ENCODE measurements around the gene ROBO2.

The ROBO2 gene

DNA sequence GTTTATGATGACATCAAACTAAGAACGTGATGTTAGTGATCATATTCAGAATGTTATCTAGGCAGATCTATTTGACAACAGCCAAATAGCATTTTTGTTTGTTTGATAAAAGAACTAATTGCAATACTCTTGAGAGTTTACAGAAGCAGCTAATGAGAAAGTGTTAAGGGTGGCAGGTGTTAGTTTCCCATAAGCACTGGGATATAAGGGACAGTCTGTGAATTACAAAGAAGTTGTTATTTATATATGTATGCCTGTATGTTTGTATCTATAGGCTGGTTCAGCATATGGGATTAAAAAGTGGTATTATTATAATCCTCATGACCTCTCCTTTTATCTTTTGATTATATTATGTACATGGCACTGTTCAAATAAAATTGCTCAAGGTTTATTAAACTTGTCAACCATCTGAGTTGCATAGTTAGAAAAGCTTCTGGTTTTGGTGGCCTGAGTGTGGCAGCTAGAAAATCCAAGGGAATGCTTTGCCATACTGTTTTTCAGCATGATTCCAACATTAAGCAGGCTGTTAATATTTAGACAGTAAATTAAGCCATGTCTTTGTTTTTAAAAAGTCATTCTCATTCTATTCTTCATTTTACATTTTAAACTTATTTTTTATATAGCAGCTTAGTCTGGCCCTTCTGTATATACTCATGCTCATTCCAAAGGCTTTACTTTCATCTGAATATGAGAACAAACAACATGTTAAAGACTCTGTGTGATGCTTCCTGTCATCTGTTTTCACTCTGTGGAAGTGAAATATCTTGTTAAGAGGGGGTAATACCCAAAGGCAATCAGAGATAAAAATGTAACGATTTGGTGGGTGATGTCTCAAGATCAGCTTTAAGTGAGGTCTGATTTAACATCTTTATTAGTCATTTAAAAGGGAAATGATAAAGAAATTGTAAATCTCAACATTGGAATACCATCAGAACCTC lies 13.1 kb downstream of the ROBO2 start:
- DNase-seq, result no peak

DNA sequence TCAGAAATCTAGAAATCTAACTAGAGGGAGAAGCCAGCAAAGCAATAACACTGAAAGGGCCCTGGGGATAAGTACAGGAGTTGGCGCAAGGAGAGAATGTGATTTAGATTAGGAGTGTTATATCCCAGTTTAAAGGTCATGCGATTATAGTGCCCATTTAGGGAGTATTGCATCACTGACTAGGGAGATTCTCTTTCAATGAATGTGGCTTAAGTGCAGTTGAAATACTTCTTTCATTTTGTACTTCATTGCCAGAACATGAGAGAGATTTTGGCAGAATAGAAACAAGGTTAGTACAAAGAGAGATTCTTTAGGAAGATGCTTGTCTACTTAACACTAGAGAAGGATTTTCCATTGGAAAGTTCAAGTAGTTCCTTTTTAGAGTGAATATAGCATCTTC lies 13.9 kb downstream of the ROBO2 start:
- DNase-seq, result no peak

DNA sequence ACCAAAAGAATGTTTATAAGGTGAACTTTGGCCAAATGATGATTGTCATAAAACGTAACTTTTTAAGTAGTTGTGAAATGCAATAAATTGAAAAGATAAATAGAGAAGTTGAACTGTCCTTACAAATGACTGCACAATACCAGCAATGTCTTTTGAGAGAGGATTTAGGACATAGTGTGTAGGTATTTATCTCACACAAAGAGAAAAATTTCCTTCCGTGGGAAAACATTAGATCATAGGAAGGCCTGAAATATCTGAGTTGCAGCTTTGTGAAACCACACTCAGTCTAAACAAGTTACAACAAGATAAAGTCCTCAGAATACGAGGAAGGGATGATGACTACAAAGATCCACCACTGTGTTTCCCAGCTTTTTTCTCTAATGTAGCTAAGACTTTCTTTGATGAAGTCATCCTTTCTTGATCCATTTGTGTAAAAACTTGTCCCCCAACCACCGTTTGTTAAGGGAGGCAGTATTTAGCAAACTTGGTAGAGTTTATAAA lies 16.0 kb downstream of the ROBO2 start:
- no peak for DNase-seq

DNA sequence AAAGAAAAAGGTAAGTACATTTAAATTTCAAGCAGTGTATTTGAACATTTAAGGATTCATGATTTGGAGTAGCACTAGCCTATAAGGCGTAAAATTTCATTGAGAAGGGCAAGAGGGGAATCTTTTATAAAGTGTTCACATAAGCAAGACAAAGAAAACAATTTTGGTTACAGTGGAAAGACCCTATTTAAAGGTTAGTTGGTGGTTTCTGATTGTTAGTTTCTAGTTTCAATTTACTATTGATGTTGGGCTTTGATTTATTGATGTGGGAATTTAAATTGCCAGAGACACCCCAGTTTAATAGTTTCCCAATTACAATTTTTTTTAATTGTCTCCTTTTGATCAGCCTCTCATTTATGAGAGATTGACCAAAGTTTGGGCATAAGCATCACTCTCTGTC lies 19.5 kb downstream of the ROBO2 start:
- DNase-seq, result no peak

DNA sequence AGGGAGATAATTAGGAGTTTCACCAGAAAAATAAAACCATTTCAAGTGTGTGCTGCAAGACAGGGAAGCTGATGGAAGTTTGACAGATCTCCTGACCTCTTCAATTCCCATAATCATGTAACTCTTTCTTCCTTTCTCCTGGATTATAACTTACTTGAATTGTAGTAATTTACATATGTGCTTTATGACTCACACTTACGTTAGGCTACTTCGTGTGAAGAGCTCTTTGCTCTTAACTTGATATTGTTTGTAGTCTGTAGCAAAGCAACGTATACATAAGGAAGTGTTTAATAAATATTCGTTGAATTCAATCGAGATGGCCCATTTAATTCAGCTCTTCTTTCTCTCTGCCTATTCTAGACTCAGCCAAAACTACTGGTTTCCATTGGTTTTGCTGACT lies 23.5 kb downstream of the ROBO2 start:
- no peak for DNase-seq

DNA sequence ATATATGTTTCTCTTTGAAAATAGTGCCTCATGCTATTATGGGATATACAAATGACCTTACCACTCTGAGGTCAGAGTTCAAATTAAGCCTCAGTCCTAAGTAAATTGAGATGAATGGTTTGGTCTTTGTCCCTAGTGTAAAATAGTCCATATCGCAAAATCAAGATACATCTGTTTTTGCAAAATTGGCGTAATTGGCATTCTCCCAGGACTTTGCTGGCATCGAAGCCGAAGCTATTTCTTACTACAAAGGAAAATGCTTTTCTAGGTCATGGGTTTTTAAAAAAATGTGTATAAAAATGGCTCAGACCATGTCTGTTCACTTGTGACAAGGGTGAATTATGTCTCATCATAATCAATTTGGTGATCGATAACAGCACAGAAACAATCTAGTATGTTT lies 25.9 kb downstream of the ROBO2 start:
- no peak for DNase-seq

DNA sequence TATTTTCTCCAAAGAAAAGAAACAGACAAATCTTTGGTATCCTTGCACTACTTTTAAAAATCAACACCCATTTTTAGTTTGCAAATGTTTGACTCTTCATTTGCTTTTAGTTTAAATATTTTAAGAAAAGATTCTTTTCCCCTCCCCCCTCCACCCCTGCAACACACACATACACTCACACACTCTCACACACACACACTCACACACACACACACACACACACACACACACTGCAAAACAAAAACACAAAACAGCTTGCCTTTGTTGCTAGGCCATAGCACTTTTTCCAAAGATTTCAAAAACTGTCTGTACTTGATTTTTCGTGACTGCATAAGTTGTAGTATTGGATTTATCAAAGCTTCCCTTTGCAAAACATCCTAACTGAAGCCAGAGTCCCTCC lies 26.9 kb downstream of the ROBO2 start:
- DNase-seq, result no peak

DNA sequence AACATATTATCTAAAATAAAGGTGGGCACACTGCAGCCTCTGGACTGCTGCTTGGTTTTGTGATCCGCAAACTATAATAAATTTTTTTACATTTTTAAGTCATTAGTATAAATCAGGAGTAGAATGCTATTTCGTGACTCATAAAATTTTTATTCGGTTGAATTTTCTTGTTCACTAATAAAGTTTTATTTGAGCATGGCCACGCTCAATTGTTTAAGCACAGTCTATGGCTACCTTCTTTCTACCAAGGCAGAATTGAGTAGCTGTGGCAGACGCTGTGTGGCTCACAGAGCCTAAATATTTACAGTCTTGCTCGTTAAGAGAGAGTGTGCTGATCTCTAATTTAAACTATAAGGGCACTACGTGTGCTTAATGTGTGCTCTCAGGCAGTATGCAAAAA lies 28.9 kb downstream of the ROBO2 start:
- no peak for DNase-seq

DNA sequence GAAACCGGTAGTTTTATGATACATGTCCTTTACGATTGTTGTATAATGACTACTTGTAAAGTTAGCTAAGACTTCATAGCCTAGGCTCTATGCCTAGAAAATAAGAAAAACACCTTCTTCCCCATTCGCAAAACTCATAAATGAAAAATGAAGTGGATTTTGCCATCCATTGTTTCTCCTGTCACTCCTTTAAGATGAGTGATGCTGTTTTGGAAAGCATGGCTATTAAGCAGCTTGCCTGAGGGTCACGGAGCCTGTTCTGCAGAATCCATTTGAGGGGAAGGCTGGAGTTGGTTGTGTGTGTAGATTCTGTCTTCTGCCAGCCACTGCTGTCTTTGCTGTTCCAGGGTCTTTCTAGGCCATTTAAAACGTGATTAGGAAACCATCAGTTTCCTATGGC lies 31.5 kb downstream of the ROBO2 start:
- no peak for DNase-seq

DNA sequence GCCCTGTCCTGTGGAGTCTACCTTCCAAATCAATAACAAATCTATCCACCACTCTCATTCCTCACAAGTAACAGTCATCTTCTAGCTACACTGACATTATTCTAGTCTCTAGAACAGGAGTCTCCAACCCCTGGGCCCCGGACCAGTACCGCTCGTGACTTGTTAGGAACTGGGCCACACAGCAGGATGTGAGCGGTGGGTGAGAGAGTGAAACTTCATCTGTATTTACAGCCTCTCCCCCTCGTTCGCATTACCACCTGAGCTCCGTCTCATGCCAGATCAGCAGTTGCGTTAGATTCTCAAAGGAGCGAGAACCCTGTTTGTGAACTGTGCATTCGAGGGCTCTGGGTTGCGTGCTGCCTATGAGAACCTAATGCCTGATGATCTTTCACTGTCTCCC lies 31.9 kb downstream of the ROBO2 start:
- DNase-seq, result no peak

DNA sequence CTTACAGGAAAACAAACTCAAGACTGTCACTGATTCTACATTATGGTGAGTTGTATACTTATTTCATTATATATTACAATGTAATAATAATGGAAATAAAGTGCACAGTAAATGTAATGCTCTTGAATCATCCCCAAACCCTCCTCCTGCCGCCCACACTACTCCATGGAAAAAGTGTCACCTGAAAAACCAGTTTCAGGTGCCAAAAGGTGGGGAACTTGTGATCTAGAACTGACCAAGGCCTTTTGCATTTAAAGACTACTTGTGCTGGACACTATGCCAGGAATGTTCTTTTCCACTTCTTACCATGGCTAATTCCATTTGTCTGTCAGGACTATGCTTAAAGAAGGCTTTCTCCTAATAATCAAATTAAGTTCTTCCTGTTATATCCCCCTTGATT lies 32.3 kb downstream of the ROBO2 start:
- DNase-seq, result no peak

DNA sequence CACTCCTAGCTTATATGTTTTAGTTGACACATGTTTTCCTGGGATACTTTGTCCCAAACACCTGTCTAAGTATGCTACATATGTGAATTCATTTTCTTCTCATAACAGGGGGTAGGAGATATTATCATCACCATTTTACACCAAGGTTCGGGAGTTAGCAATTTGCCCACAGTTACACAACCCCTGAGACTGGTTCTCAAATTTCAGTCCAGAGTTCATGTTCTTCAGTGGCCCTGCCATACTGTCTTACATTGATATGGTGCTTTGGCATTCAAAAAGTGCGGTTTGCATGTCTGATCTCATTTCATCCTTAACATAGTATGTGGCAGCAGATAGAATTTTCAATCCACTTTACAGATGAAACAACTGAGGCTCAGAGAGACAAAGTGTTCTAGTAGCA lies 38.4 kb downstream of the ROBO2 start:
- DNase-seq, result no peak

DNA sequence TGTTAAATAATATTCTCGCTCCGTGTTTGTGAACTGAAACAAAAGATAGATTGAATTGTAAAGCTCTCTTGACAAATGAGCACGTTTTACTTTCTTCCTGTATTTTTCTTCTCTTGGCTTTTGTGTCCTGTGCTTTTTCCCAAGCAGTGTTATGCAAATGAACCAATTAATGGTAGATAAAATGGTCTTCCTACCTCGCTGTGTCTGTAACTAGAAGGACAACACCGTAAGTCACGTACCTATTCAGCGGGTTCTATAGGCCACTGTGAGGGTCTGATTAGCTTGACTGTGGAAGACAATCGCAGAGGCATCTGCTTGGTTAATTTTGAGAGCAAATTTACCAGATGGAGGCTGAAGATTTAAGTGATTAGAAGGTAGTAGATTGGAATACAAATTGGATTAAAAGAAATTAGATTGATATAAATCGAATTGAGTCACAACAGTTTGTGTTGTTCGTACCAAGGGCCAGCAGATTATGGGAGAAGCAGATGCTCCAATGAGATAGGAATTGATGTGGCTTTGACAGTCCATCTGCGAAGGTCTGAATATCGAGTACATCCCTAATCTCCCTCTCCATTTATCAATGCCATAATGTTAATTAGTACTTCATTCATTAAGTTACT lies 40.2 kb downstream of the ROBO2 start:
- DNase-seq, result no peak

DNA sequence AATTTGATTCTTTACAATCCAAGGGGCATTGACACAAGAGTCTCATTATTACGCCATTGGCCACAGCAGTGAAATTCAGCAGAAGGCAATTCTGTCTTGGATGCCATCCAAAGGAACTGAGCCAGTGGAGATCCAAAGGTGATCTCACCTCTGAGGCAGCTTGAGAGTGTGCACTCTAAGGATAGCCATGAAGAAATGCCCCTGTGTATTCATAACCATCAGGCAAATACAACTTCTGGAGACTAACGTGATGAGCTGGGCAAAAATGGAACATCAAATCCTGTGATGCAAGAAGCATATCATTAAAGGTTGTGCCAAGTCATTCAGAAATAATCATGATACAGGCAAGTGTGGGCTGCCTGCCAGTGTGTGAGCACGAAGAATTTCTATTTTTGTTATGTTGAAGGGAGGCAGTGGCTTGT lies 41.4 kb downstream of the ROBO2 start:
- no peak for DNase-seq

DNA sequence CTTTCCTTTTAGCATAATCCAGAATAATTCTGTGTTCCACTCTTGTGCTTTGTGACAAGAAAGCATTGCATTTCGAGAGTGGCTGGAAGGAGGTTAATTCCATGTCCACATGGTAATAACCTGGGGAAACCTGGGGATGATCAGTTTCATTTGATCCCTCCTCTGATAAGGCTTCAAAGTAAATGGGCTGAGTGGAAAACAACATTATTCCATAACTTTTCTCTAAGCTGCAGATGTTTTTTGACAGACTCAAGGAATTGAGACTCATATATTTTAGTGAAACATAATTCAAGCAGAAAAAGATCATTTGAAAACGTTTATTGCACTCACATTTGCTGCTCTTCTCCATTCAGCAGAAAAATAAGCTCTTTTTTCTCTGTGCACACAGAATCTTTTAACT lies 44.6 kb downstream of the ROBO2 start:
- no peak for DNase-seq

DNA sequence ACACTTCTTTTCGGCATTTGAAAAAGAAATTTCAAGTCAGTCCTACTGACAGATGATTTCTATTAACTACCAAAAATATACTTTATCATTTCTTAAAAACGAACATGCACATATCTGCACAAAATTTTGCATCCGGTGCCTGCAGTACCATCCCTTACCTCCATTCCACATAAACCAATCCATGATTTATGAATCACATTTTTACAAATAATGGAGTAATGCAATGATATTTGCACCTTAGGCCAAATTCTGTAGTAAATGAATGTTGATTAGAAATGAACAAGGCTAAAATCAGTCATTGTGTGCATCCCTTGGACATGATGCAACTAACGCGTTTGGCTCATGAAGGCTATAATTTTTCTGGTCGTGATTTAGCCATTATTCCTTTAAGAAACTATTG lies 46.5 kb downstream of the ROBO2 start:
- no peak for DNase-seq

DNA sequence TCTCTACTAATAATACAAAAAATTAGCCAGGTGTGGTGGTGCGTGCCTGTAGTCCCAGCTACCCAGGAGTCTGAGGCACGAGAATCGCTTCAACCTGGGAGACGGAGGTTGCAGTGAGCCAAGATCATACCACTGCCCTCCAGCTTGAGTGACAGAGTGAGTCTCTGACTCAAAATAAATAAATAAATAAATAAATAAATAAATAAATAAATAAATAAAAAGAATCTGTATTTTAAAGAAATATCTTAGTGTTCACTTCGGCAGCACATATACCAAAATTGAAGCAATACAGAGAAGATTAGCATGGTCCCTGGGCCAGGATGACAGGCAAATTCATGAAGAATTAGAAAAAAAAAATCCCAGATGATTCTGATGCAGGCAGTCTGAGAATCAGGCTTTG lies 51.9 kb downstream of the ROBO2 start:
- DNase-seq, result no peak

DNA sequence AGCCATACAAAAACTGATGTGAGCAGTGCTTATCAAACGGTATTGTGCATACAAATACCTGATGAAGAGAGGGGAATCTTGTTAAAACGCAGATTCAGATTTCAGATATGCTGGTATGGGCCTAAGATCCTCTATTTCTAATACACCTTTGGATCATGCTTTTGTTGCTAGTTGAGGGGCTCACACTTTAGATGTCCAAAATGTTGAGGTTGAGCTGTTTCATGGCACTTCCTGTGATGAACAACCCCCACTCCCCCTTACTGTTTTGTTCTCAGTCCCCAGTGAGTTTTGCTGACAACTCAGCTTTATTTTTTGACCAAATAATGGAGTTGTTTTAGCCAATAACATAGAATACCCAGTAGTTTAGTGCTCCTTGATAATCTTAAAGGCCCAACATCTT lies 53.2 kb downstream of the ROBO2 start:
- no peak for DNase-seq

DNA sequence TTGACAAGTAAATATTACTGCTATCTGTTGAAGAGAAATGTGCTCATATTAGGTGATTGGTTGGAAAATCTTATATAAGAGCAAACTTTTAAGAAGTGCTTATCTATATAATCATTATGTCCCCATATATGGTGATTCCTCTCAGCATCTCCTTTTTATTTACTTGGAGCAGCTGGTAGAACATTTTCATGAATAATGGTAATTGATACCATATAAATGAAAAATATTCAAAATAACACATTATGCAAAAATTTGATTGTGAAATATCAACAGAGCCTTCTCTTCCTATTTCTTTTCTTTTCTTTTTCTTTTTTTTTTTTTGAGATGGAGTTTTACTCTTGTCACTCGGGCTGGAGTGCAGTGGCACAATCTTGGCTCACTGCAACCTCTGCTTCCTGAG lies 56.2 kb downstream of the ROBO2 start:
- DNase-seq, result no peak

DNA sequence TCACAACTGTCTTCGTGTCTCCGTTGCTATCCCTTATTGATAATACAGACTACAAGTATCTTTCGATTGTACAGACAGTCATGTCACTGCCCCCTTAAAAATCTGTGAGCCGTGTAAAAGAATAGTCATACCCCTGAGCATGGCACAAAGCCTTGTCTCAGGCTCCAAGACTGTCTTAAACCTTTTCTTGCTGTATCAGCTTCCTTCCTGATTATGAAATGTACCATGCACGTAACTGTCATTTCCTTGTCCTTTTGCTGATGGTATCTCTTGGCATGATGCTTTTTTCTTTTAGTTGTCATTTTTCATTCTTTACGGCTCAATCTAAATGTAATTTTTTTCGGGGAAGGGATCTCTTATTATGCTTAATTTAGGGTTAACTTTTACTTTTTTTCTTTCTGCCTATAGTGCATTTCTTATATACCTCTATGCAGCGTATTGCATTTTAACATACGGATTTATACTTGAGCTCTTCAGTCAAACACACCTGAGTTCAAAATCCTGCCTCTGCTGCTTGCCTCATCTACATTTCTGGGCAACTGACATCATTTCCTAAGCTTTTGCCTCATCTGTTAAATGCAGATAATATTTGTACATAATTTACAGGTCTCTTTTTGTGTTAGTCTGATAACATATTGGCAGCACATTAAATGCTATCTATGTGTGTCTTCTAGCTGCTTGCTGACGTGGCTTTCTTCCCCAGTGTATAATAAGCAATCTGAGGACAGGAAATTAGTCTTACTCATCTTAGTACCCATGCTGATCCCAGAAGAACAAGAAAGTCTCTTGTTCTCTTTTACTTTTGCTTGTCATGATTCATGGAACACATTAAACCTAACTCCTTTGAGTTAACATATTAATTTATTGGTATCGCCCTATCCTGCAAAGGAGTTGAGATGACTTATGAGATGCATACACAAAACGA lies 57.3 kb downstream of the ROBO2 start:
- no peak for DNase-seq

DNA sequence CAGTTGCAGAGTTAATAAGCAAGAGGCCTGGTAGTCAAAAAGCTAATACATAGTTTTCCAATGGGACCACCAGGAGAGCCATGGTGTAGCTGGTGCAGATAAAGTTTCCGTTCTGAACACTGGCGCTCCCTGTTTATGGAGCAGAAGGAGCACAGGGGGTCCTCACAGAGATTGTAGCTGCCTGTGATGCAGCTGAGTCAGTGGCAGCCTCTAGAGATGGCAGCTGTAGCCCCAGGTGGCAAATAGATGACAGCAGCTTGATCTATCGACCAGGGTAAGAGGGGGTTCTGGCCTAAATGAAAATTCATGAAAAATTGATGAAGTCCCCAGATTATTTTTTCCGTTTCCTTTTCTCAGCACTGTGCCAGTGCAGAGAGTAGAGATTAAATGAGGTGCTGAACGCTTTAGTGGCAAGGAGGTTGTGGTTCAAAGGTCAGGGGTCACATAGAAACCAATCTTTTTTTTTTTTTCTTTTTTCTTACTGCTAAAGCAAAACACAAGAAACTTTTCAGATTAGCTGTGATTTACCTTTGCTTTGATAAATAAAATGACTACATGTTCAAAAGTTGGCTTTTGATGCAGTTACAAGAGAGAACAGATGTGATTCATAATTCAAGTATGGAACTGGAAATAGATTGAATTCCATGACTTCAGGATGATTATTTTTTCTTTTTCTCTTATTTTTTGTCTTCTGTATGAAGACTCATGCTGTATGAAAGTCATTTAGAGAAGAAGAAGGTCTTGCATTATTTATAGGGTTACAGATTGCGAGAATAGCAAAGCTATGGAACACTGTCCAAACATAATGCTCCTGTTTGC lies 63.3 kb downstream of the ROBO2 start:
- no peak for DNase-seq

DNA sequence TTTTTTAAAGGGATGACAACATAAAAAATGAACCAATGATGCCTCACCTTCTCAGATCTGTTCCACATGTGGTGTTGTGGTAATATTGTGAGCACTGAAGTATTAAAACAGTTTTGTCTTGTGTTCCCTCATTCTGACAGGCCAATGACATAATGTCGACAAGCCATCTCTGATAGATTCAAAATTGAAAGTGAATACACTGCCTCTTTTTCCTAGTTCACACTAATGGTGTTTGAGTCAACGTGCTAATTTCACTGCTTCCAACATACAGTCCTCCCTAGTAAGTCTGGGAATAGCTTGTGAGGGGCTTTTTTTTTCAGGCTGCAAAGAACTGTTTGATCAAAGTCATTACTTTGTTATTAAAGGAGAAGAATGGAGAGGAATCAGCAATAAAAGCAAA lies 82.8 kb downstream of the ROBO2 start:
- DNase-seq, result no peak

All from stimulated activated CD4-positive, alpha-beta T cell treated with anti-CD3 and anti-CD28 coated beads, Interleukin-15, amount 100 ng/mL, for 24 hours (primary cell).